Measurements from ENCODE around the gene MCAT.

GRCh38 chr22:43106302-43106701, 36.9 kb downstream of the MCAT start:
- no peak for TF ChIP-seq GABPA (IDR thresholded peaks at IDR 0.05 in 1 of 2, conservative IDR thresholded peaks at IDR 0.05 in 1 of 2)
- TF ChIP-seq, protein P1, sequence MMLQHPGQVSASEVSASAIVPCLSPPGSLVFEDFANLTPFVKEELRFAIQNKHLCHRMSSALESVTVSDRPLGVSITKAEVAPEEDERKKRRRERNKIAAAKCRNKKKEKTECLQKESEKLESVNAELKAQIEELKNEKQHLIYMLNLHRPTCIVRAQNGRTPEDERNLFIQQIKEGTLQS (IDR thresholded peaks at IDR 0.05): no peak
- no peak for TF ChIP-seq CTCF (IDR thresholded peaks at IDR 0.05; ENCODE audit: low read depth, low read length, missing input control)
- TF ChIP-seq RAD21 (IDR thresholded peaks at IDR 0.05): no peak
- no peak for TF ChIP-seq TAF1 (conservative IDR thresholded peaks at IDR 0.05)
- no peak for TF ChIP-seq JUND (IDR thresholded peaks at IDR 0.05)
- no peak for TF ChIP-seq EGR1 (IDR thresholded peaks at IDR 0.05; ENCODE audit: low read depth in 2 of 2)
- no peak for TF ChIP-seq YY1 (IDR thresholded peaks at IDR 0.05)
- no peak for TF ChIP-seq MAX (IDR thresholded peaks at IDR 0.05)
- TF ChIP-seq, protein P2, sequence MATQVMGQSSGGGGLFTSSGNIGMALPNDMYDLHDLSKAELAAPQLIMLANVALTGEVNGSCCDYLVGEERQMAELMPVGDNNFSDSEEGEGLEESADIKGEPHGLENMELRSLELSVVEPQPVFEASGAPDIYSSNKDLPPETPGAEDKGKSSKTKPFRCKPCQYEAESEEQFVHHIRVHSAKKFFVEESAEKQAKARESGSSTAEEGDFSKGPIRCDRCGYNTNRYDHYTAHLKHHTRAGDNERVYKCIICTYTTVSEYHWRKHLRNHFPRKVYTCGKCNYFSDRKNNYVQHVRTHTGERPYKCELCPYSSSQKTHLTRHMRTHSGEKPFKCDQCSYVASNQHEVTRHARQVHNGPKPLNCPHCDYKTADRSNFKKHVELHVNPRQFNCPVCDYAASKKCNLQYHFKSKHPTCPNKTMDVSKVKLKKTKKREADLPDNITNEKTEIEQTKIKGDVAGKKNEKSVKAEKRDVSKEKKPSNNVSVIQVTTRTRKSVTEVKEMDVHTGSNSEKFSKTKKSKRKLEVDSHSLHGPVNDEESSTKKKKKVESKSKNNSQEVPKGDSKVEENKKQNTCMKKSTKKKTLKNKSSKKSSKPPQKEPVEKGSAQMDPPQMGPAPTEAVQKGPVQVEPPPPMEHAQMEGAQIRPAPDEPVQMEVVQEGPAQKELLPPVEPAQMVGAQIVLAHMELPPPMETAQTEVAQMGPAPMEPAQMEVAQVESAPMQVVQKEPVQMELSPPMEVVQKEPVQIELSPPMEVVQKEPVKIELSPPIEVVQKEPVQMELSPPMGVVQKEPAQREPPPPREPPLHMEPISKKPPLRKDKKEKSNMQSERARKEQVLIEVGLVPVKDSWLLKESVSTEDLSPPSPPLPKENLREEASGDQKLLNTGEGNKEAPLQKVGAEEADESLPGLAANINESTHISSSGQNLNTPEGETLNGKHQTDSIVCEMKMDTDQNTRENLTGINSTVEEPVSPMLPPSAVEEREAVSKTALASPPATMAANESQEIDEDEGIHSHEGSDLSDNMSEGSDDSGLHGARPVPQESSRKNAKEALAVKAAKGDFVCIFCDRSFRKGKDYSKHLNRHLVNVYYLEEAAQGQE (IDR thresholded peaks at IDR 0.05): no peak
- no peak for TF ChIP-seq NR2F2 (IDR thresholded peaks at IDR 0.05)
- TF ChIP-seq RXRA (IDR thresholded peaks at IDR 0.05): no peak
- TF ChIP-seq FOXA1 (IDR thresholded peaks at IDR 0.05): no peak
- no peak for TF ChIP-seq SP1 (IDR thresholded peaks at IDR 0.05)
